AG08395 (cell line): ENCODE data around the gene PTPN1.
"Not testable (repeated sequence)": the region's sequence is repeated elsewhere in the genome, so short reads cannot be mapped to it uniquely, and the experiment has no call there.

Source experiments
- DNase-seq: peaks from one replicate; pipeline ENCODE4 v3.0.0; 2012; ENCODE audit warnings: mixed read lengths, low spot score

PTPN1 gene

DNA sequence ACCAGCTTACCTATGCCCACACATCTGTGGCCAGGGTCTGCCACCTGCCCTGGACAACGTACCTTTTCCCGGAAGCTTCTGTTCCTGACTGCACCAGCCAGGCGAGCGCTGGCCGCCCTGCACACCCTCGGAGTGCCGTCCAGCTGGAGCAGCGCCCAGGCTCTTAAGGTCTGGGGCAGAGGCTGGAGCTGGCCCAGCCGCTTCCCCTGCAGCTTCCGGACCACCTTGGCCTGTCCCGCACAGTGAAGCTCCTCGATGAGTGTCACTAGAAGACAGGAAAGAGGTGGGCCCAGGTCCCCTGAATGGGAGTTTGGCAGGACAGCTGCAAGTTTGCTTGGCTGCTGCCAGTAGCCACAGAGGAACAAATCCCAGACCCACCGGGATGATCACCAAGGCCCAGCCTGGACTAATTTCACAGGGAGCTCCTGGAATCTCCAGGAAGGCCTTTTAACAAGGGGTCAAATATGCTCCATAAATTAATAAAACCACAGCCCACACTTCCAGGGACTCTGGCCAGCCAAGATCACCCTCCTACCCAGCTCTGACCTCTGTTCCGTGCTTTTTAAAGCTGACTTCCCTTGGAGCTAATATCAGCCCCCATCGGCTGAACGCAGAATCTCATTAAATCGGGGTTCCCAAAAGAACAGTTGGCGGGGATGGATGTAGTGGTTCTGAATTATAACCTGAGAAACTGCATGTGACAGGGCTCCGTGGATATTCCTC is 82.3 kb downstream of the PTPN1 start:
- DNase-seq, result no peak

DNA sequence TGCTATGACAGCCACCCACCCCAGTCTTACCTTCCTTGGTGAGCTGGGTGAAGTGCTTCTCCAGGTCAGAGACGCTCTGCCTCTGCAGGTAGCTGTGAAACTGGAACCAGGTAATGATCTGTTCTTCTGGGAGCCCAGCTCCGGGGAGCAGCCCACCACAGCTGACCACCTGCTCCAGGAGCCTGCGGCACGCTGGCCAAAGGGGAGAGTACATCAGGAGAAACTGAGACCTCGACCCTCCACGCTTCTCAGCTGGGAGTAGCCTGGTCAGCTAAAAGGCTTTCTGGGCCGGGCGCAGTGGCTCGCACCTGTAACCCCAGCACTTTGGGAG is 82.8 kb downstream of the PTPN1 start:
- no peak for DNase-seq

DNA sequence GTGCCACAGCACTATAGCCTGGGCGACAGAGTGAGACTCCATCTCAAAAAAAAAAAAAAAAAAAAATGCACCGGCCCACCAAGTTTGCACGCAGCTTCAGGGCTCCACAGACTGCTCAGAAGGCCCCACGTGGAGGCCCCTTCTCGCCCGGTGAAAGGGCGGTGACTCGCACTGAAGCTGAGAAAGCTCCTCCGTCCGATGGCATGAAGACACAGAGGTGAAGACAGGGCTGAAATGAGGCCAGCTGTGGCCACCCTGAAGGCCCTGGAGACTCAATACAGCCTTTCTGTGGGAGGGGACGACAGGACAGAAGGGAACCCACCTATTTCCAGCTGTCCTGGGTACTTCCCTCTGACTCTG is 84.0 kb downstream of the PTPN1 start:
- no peak for DNase-seq

DNA sequence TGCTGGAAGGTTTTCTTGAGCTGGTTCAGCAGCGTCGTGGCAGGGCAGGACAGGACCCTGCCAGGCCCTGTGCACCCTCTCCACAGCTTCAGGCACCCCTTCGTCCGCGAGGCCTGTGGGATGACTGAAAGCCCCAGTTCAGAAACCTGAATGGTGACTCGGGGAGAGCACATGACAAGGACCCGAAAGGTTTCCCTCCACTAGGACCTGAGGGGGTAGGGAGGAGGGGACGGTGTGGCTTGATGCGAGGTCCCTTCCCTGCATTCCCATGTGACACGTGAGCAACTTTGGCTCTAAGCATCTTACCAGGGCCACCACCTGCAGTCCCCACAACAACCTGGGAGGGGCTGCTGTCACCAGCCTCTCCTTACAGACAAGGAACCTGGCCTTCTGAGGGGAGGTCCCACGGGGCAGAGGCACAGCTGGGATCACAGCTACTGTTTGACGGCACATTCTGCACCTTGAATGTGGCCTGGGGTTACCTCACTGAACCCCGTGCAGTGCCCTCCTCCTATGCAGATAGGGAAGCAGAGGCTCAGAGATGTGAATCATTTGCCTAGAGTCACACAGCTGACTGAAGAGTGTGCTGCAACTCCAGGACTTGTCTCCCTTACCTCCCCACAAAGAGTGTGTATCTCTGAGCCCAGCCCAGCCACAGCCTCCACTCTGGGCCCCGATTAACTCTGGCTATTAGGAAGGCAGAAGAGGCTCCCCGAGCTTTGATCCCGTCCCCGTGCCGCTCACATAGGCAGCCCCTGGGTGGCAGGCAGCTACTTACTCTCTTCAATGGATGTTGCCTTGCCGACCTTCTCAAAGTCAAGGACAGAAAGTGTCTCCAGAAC is 84.6 kb downstream of the PTPN1 start:
- no peak for DNase-seq

DNA sequence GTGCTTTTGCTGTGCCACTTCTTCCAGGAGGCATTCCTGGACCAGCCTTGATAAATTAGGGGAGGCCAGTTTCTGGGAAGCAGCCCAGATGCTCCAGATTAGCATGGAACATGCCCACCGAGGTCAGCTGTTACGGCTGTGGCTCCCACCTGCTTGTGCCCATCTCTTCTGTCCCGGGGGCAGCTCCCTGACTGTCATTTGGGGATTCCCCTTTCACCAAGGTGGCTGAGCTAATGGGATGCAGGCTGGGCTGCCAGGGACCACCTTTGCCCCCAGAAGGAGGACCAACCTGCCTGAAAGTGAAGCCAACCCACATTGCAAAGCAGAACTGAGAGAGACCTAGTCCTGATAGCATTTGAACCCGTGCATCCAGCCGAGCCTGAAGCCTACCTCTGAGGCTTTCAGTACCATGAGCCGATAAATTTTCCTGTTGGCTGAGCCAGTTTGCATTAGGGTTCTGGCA is 85.3 kb downstream of the PTPN1 start:
- DNase-seq, result no peak

DNA sequence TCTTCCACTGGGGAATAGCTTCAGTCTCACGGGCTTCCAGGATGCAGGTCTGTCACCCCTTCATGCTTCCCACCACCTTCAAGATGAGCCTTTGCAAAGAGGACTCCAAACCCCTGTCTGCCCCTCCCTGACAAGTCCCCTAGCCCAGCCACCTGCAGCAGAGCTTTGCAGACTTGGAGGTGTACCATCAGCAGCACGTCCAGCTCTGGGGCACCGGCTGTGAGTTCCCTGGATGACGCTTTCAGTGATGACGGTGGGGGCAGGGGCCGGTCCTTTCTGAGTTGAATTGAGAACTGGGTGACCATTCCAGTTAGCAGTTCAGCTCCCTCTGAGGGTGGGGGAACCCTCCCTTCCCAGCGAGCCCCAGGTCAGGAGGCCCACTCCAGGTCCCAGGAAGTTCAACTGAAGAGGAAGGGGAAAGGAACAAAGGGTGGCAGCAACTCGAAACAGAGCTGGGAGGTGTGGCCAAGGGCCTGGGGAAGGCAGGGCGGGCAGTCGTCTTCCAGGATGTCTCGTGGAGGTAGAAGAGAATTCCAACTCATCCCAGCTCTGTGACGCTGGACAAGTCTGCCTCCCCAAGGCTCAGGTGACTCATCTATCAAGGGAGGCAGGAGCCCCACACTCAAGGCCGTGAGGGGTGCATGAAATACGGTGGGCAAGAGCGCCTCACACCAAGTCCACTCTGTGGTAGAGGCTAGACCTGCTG is 86.0 kb downstream of the PTPN1 start:
- no peak for DNase-seq

DNA sequence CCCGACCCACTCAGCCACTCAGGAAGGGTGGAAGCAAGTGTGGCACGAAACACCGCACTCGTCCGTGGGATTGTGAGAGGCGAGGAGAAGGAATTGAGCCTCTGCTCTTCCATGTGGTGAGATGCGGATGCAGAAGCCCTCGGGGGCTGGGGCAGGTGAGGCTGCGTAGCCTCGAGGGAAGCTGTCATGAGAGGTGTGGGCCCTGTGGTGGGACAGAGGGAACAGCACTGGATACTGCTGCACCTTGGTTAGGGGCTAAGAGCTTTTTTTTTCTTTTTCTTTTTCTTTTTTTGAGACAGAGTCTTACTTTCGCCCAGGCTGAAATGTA is 86.5 kb downstream of the PTPN1 start:
- DNase-seq, result no peak

DNA sequence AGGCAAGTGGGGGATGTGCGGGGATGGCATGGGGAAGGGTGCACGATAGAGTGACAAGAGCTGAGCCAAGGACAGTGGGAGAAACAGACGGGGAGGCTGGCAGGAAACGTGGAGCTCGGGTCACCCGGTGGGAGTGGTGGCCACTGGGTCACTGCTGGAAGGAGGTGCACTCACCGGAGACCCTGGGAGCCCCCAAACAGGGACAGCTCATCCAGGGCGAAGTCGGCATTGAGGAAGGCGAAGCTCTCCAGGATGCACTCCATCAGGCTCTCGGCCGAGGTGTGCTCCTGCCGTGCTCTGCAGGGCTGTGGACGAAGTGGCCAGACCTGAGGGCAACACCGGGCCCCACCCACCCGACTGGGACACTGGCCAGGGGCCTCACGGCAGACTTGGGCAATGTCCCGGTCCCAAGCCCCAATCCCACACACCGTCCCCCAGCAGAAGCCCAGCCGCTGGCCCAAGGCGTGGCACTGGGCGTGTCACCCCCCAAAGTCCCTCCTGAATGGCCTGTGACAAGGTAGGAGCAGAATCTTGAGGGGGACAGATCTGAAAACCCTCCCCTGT is 87.3 kb downstream of the PTPN1 start:
- no peak for DNase-seq

DNA sequence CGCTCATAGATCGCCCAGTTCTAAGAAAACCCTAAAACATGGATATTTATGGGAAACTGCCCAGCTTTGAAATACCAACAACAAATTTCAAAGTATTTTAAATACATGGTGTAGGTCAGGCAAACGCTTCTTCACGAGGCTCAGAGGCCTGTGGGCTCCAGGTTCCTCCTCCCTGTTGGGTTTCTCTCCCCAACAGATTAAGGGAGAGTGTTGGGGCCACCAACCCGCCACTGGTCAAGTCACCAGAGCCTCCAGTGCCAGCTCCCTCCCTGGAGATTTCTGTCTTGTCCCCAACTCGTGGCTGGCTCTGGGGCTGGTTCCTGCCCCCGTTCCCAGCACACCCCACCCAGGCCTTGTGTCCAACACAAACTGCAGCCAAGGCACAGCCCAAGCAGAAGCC is 87.9 kb downstream of the PTPN1 start:
- no peak for DNase-seq

DNA sequence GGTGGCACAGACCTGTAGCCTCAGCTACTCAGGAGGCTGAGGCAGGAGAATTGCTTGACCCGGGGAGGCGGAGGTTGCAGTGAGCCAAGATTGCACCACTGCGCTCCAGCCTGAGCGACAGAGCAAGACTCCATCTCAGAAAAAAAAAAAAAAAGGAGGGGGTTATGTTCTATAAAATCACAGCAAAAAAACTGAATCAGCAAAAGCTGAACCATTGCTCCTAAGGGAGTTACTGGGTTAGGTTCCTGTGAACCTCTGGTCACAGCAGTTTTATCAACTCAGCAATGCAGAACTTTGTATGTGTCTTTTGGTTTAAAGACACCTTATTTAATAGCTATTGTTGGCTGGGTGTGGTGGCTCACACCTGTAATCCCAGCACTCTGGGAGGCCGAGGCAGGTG is 88.6 kb downstream of the PTPN1 start:
- DNase-seq, result not testable (repeated sequence)

DNA sequence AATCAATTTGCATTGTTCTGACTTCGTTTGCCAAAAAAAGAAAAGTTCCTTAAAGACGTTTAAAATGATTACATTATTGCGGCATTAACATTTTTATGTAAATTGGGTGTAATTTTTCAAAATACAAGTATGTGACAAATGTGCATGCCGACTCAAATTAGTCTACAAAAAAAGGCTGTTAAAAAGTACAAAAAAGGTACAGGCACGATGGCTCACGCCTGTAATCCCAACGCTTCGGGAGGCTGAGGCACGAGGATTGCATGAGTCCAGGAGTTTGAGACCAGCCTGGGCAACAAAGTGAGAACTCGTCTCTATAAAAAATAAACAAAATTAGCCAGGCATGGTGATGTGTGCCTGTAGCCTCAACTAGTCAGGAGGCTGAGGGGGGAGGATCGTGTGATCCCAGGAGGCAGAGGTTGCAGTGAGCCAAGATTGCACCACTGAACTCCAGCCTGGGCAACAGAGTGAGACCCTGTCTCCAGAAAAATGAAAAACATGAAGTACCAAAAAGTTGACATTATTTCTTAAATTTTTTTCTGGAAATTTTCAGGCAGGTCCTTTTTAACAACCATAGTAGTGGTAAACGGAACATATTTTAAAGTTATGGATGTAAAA is 90.2 kb downstream of the PTPN1 start:
- no peak for DNase-seq

DNA sequence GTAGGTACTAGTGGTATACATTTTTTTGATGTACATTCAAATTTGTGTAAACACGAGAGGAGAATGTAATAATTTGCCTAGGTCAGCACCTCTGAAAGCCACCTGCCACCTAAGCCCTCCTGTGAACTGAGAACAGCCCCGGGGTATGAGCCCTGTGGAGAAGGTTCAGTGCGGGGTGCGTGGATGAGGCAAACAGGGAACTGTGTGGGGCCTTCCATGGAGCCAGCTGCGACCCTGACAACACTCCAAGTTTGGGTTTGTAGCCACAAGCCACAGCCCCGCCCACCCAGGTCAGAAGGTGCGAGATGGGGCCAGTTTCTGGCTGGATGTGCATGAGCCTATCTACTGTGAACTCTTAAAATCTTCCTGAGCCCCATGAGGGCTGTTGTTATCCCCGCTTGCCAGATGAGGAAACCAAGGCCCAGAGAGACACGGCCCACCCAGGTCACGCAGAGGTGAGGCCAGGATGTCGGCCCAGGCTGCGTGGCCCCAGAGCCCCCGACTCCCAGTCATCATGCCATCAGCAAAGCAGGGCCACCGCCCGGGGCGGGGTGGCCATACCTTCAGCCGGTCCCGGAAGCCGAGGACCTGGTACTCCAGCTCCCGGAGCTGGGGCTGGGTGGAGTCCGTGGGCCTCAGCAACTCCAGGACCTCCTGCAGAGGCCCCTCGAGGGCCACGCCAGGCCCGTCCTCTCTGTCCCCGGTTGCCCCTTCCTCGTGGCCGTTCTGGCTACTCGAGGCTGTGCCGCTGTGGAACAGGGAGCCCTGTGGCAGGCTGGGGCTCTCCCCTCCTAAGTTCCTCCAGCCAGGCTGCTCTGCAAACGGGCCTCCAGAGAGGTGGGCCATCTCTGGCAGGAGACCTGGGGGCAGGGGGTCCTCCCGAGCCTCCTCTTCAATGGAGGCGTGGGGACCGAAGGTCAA is 91.6 kb downstream of the PTPN1 start:
- DNase-seq, result no peak

DNA sequence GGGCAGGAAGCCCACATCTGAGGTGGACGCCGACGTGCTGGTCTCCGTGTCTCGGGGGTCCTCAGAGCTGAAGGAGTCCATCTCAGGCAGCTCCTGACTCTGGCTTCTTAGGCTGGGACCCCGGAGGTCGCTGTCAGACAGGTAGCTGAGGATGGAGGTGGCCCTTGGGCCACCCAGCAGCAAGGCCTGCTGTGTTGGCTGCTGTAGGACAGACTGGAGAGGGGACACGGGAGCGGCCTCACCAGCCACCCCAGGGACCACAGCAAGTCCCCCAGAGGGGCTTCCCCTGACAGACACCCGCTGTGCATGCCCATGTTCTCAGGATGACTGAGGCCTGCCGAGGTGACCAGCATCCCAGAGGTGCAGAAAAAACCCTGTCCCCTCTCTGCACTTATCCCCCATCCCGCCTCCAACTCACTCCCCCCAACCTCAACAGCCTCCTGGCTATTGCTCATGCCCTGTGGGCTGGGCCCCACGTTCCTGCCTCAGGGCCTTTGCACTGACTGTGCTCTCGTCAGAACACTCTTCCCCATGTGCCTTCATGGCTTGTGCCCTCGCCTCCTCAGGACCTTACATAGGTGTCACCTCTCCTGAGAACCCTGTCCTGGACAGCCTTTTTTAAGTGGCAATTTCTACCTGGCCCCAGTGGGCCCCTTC is 92.4 kb downstream of the PTPN1 start:
- no peak for DNase-seq

DNA sequence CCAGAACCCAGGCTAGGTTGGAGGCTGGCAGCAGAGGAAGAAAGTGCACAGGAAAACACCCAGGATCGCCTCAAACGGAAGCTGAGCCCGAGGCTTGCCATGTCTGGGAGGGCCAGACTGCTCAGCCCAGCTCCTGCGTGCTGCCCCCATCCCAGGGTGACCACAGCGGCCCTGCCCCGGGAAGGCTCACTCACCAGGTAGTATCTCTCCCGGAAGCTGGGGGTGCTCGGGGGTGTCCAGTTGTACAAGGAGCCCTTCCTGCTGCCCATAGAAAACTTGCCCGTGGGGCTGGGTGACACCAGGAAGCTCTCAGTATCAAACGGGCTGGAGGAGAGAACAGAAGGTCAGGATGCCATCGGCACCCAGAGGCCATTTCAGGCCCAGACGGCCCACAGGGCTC is 94.3 kb downstream of the PTPN1 start:
- DNase-seq, result no peak

DNA sequence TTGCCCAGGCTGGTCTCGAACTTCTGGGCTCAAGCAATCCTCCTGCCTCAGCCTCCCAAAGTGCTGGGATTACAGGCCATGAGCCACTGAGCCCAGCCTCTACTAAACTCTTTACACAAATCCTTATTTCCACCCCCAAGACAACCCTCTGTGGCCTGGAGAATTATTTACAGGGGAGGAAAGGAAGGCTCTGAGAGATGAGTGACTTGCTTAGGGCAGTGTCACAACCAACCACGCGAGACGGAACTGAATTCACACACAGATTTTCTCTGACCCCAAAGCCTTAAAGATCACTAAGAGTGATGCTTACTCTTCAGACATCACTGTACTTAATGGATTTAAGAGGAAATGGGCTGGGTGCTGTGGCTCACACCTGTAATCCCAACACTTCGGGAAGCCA is 95.0 kb downstream of the PTPN1 start:
- no peak for DNase-seq

DNA sequence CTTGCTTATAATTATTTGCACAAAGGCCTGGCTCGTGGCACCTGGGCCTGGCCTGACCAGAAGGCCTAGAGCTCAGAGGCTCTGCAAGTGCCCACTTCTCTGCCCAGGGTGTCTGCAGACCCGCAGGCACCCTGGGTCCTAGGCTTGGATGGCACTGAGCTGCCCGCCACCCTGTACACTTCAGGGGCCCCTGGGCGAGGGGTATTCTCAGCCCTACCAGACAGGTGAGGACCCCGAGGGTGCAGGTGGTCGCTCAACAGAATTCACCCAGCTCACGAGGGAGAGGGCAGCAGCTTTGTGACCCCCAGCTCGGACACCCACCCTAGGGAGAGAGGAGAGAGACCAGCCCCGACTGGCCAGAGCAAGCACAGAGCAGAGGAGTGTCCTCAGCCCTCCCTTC is 97.3 kb downstream of the PTPN1 start:
- DNase-seq, result no peak

DNA sequence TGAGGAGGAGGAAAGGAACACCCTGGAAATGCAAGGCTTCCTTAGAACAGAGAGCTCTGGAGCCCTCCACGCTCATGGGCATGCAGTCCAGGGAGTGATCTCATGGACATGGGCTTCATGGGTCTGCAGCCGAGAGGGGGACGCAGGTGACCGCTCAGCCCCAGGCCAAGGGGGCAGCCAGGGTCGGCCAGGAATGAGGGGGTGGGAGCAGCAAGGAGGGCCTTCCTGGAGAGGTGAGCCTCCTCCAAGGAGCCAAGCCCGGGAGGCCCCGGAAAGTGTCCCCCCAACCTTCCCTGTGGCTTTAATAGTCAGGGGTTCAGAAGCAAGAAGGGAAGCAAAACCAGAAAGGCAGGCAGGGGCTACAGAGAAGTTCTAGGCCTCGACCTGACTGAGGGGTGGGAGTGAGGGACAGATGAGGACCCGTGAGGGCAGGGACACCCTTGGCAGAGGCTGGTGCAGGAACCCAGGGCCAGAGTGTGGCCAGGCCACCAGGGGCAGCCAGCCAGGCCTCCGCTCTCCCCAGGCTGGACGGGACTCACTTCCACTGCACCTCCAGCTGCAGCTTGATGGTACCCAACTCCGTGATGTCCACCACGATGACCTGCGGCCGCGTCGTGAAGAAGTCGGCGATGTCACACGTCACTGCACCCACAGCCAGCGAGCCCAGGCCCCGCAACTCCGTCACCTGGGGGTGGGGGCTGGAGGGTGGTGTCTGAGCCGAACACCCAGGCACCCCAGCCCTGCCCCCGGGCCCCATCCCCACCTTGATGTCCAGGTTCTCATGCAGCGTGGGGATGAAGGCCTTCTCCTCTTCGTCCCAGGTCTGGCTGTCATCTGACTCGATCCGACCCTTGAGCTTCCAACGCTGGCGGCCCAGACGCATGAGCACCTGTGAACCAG is 97.9 kb downstream of the PTPN1 start:
- no peak for DNase-seq

DNA sequence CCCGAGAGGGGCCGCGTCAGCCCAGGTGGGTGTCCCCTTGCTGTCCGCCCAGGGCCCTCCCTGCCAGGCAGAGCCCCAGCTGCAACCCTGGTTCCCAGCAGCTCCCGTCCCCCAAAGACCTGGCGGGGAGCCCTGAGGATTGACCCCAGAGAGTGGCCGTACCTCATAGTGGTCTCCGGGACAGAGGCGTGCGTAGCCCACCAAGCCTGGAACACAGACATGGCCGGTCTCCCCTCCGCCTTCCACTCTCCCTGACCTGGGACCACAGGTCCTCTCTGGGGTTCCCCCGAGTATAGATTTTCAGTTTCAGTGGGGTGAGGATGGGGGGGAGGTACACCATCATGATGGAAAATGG is 98.5 kb downstream of the PTPN1 start:
- DNase-seq, result no peak

DNA sequence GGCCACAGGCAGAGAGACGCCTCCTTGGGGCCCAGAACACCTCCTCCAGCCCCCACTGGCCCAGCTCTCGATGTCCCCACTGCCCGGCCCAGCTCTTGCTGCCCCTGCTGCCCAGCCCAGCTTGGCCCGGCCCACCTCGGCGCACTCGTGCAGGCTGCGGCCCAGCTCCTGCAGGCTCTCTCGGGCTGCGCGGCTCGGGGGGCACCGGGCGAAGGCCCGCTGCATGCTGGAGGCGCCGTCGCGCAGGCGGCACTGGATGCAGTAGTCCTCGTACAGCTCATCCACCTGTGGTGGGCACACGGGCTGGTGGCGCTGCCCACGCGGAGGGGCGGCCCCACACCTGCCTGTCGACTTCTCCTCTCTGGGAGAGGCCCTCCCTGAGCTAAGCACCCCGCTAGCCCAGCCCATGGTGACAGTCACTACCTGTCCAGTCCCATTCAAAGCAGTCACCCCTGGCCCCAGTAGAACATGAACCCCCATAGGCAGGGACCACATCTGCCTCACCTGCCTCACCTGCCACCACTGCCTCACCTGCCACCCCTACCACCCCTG is 99.3 kb downstream of the PTPN1 start:
- no peak for DNase-seq
